PC-9 (cell line): ENCODE results near the gene RUFY4.

Experiments used
- EZH2 ChIP-seq: fragments of 200-600 bp; sonication (generic); IDR thresholded peaks from 2 replicates; pipeline ENCODE4 v1.8.0; 2017; ENCODE audit warnings: antibody characterized with exemption, low read depth
- TF ChIP-seq, protein P1 (sequence below): fragments of 200-600 bp; sonication (generic); conservative IDR thresholded peaks from 2 replicates; pipeline ENCODE4 v1.6.1; 2017; ENCODE audit warnings: mixed run types, antibody characterized with exemption, mild to moderate bottlenecking, moderate library complexity

GRCh38 chr2:218024336-218024735, 44.7 kb upstream of the RUFY4 start:
- TF ChIP-seq, protein P1, sequence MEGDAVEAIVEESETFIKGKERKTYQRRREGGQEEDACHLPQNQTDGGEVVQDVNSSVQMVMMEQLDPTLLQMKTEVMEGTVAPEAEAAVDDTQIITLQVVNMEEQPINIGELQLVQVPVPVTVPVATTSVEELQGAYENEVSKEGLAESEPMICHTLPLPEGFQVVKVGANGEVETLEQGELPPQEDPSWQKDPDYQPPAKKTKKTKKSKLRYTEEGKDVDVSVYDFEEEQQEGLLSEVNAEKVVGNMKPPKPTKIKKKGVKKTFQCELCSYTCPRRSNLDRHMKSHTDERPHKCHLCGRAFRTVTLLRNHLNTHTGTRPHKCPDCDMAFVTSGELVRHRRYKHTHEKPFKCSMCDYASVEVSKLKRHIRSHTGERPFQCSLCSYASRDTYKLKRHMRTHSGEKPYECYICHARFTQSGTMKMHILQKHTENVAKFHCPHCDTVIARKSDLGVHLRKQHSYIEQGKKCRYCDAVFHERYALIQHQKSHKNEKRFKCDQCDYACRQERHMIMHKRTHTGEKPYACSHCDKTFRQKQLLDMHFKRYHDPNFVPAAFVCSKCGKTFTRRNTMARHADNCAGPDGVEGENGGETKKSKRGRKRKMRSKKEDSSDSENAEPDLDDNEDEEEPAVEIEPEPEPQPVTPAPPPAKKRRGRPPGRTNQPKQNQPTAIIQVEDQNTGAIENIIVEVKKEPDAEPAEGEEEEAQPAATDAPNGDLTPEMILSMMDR: no peak
- no peak for TF ChIP-seq EZH2
